MV-4-11 (cell line): ENCODE data around the gene GMEB2.
A peak's percentile ranks its signal among the peaks of the same experiment; 100 is the strongest.
"Not testable (repeated sequence)": the region's sequence is repeated elsewhere in the genome, so short reads cannot be mapped to it uniquely, and the experiment has no call there.

Experiments used
- DNase-seq: peaks from one replicate; lab custom pipeline; 2025; lab: John Stamatoyannopoulos, UW

The GMEB2 gene

DNA sequence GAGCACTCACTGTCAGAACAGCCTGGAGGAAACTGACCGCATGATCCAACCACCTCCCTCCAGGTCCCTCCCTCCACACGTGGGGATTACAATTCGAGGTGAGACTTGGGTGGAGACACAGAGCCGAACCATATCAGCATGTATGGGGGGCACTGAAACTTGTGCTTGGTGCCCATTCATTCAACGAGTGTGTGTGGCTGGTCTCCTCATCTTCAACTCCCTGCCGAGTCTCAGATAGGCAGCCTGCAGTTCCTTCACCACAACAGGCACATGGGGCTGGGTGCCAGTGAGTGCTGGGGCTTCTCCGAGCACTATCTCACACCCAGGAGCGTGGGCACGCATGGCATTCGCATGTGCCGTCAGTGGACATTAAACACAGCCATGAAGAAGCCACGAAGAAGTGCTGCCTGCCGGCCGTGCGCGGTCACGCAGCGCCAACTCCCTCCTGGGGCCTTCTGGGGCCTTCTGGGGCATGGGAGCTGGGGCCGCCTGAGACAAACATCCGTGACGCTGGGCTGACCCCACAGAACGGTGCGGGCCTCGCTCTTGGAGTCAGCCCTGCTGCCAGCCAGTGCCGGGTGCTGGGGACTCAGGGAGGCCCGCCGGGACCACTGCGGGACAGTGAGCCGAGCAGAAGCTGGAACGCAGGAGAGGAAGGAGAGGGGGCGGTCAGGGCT is 30.5 kb upstream of the GMEB2 start:
- DNase-seq, result peak; percentile 8

DNA sequence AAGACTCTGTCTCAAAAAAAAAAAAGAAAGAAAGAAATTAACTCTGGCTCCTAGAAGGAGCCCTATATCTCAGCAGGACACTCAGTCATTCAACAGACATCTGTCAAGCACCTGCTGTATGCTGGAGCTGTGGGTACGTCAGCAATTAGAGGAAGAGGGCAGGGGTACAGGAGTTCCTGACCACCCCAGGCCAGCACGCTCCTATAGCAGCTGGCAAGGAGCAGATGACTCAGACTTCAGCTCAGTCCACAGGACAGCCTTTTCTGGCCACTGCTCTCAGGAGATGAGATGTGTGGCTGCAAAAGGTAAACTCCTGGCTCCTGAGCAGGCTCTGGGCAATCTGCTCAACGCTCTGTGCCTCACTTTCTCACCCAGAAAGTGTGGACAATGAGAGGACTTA is 29.6 kb upstream of the GMEB2 start:
- DNase-seq, result no peak

DNA sequence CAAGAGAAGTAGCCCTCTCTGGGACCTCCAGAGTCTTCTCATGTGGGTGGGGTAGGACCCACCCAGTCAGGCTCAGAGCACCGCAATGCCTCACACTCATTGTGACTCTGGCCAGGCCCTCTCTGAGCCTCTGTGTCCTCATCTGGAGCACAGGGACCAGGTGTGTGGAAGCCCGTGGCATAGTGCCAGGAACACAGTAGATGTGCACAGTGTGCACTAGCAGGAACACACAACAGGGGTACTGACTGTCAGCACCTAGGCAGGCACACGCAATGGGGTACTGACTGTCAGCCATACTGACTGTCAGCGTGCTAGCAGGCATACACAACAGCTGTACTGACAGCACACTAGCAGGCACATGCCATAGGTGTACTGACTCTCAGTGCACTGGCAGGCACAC is 28.3 kb upstream of the GMEB2 start:
- no peak for DNase-seq

DNA sequence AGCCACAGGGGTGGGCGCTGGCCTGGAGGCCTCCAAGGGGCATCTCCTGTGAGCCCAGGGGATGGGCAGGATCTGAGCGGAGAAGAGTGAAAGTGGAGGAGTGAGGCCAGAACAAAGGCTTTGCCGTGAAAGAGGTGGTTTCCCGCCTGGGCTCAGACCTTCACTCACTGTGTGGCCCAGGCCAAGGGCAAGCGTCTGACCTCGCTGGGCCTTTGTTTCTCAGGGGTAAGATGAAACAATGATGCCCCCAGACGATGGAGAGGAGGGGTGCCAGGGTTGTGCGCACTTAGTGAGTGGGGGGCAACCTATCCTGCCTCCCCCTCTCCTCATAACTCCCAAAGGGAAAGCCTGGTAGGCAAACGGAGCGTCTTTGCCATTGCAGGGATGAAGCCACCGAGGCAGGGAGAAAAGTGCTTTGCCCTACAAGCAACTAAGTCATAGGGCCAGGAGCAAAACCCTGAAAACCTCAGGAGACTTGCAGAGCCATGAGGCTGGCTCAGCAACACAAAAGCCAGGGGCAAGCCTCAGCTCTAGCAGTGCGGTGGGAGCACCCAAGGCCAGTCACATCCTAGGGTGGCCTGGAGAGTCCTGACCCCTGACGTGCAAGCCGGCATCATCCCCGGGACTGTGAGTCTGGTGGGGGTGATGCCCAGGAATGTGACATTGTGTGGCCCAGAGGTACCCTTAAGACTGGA is 27.2 kb upstream of the GMEB2 start:
- DNase-seq, result no peak

DNA sequence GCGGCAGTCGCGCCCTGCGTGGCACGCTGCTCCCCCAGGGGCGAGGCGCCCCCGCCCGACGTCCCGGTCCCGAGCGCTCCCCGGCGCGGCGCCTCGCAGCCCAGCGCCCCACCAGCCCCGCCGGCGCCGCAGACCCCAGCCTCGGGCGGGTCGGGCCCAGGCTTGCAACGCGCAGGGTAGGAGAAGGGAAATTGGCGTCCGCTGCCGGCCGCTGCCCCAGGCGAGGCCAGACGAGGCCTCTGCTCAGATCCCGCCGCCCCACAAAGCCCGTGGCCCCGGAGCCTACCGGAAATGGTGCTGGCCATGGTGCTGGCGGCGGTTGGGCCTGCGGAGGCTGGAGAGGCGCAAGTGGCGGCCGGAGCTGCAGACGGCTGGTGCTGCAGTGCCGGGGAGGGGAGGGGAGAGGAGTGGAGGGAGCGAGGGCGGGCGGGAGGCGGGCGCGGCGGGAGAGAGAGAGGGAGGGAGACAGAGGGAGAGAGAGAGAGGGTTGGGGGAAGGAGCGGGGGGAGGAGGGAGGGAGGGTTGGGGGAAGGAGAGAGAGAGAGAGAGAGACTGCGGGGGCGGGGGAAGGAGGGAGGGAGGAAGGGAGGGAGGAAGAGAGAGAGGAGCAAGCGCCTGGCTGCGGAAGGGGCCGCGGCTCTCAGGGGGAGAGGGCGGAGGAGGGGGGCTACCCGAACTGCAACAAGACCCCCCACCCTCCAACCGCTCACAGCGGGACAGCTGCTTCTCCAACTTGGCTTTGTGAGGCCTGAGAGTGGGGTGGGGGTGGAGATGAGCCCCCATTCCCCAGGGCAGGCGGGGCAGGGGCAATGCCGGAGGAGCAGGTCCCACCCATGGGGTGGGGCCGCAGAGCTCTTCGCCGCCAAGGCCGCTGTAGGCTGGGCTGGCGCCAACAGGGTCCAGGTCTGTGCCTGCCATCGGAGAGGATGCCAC is 26.4 kb upstream of the GMEB2 start, which contains the start of gene STMN3:
Gene STMN3 (minus strand): TSS at position 384 of the 933 bp plus-strand sequence. CDS start 79 bp downstream, at position 305.
- peak; percentile 82 for DNase-seq

DNA sequence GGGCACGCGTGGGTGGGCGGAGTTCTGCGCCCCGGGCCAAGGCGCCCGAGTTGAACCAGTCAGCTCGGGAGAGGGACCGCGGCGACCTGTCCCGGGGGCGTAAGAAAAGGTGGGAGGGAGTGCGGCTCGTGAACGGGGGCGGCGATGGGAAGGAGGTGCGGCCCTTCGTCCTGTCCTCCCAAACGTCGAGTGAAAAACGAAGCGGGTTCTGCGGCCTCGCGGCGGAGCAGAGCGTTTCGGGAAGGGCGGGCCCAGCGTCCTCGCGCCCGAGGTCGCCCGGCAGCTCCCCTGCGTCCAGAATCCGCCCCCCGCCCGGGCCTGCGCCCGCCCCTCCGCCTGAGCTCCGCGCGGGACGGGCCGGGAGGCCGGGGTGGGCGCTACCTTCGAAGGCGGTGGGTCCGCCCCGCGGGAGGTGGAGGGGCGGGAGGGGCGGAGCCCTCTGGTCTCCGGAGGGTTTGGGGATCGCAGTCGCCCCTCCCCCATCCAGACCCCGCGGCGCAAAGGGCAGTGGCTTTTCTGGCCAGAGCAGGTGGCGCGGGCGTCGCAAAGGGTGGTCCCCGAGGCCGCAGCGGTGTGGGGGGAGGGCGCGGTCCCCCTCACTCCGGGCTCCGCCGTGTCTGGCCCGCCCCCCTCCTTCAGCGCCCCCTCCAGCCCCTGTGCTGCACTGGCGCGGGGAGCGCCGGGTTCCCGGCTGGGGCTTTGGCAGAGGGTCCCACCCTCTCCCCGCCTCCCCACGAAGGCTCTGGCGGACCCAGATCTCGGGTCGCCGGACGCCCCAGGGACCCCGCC is 25.5 kb upstream of the GMEB2 start:
- DNase-seq, result no peak

DNA sequence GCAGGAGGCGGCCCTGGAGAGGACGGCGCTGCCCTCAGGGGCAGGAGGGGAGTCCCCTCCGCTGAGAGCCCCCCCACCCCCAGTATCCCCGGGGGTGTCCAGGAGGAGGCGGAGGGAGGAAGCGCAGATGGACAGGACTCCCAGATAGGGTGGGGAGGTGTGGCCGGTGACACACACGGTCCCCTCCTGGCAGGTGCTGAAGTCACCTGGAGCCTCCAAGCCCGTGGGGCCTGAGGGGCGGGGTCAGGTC is 25.0 kb upstream of the GMEB2 start:
- DNase-seq, result no peak

DNA sequence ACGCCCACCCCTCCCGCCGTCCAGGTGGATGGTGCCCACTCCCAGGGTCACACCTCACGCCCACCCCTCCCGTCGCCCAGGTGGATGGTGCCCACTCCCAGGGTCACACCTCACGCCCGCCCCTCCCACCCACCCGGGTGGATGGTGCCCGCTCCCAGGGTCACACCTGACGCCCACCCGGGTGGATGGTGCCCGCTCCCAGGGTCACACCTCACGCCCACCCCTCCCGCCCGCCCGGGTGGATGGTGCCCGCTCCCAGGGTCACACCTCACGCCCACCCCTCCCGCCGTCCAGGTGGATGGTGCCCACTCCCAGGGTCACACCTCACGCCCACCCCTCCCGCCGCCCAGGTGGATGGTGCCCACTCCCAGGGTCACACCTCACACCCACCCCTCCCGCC is 23.6 kb upstream of the GMEB2 start:
- not testable (repeated sequence) for DNase-seq

DNA sequence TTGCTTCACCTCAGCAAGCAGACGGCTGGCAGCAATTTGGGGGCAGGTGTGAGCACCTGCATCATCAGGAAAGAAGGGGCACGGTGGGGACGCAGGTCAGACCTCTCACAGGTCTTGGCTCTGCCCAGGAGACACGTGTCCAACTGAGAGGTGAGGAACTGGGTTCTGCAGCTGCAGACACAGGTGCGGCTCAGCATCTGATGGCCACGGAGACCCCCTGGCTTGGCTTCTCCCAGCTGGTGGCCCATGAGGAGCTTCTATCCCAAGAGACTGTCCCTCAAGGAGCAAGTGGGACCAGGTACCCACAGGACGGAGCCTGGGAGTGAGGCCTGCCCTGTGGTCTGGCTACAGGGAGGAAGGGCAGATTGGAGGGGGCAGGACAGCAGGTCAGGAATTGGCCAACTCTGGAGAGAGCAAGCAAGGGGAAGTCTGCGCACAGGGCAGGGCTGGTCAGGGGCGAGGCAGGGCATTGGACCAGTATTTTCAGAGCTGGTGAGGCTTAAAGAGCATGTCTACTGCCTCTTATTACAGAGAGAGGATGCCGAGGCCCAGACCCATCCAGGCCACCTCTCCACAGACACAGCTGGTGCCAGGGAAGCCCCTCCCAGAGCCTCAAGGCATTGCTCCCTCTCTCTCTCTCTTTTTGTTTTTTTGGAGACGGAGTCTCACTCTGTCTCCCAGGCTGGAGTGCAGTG is 22.1 kb upstream of the GMEB2 start:
- no peak for DNase-seq

DNA sequence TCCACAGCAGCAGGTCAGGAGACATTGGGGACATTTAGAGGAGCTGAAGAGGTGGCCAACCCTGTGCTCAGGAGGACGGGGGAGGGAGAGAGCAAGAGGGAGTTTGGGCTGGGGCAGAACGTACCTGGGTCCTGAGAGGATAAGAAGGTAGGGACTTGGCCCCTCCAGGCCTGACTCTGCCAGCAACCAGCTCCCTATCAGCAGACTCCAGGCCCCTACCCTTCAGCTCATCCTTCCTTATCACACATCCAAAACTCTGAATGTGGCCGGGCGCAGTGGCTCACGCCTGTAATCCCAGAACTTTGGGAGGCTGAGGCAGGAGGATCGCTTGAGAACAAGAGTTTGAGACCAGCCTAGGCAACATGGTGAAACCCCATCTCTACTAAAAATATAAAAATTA is 21.3 kb upstream of the GMEB2 start:
- no peak for DNase-seq

DNA sequence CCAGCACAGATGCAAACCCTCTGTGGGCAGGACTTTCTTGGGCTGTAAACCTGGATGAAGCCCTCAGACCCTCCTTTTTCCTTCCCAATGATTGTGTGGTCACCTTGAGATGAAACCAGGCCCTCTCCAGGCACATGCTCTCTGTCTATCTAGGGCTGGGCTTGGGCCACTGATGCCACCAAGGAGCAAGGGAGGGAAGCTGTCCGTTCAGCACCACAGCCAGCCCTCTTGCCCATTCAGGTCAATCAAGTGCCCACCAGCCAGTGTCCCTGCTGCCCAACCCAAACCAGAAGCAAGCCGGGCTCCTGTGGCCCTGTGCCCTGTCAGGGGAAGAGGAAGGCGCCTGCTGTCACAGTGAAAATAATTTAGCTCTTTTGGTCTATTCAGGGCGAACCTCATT is 18.3 kb upstream of the GMEB2 start:
- DNase-seq, result no peak

DNA sequence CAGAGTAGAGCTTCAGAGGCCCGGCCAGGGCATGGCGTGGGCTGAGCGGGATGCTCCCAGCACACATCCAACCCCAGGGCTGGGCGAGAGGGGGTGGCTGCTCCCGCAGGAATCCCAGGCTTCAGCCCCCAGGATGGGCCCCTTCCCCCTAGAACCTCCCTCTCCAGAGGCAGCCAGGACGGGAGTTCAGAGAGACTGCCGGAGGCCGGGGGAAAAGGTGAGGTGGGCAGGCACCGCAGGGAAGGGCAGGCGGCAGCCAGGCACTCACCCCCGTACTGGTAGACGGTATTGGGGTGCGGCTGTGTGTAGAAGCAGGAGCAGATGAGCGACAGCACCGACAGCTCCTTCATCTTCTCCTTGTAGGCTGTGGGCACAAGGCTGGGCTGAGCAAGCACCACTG is 17.0 kb upstream of the GMEB2 start:
- no peak for DNase-seq

DNA sequence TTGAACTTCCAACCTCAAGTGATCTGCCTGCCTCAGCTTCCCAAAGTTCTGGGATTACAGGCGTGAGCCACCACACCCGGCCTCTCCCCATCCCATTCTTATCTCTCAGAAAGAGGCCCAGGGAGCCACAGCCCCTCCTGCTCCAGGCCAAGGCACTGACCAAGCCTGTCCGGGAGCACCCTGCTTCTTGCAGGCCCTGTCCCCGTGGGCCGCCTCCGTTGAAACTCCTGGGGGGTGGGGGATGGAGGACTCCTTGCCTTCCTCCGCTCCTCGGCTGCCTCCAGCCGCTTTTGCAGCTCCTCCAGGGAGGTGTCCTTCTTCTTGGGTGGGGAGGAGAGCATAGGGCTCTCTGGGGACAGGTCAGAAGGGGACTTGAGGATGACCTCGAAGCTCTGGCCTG is 16.6 kb upstream of the GMEB2 start:
- DNase-seq, result no peak

DNA sequence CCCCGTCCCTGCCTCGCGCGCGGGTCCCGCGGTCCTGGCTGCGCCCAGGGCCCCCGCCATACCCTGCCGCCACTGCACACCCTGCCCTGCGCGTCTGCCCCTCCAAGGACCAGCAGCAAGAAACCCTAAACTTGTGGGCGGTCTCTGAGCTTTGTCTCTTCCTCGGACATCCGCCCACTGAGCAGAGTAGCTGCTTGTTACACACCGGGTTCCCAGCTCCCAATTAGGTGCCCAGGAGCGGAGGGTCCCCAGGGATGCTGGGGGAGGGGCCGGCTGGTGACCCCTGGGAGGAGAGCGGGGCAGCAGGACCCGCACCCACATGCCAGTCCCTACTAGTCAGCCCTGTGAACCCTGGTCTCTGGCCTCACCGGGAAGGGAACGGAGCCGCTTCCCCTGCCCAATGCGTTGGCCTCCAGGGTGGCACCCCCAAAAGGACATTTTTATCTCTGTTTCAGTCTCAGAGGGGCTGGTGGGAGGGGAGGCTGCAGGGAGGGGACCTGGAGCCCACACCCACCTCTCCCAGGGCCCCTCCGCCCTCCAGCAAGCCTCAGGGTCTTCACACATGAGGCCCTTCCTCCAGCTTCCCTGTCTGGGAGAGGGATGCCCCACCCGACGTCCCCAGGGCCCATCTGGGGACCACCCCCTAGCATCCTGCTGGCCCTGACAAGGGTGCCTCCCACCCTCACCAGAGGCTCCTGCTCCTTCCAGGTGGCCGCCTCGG is 15.8 kb upstream of the GMEB2 start:
- no peak for DNase-seq

DNA sequence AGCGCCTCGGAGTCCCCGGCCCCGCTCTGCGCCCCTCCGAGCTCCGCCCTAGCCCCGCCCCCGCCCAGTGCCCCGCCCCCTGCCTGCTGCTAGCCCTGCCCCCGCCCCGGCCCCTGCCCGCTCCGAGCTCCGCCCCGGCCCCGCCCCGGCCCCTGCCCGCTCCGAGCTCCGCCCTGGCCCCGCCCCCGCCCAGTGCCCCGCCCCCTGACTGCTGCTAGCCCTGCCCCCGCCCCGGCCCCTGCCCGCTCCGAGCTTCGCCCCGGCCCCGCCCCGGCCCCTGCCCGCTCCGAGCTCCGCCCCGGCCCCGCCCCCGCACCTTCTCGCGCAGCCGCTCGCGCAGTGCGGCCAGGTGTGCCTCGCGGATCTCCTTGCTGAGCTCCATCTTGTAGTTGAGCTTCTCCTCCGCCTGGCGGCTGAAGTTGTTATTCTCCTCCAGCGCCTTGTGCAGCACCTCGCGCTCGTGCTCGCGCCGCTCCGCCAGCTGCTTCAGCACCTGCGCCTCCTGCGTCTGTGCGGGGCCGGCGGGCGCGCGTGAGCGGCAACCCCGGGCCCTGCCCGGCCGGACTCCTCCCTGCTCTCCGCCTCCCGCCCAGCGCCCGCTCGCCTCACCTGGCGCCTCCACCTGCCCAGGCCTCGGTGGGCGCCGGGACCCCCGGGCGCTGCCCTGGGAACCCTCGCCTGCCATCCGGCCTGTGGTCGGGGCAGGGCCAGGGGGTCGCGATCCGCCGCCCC is 15.1 kb upstream of the GMEB2 start:
- peak; percentile 59 for DNase-seq

DNA sequence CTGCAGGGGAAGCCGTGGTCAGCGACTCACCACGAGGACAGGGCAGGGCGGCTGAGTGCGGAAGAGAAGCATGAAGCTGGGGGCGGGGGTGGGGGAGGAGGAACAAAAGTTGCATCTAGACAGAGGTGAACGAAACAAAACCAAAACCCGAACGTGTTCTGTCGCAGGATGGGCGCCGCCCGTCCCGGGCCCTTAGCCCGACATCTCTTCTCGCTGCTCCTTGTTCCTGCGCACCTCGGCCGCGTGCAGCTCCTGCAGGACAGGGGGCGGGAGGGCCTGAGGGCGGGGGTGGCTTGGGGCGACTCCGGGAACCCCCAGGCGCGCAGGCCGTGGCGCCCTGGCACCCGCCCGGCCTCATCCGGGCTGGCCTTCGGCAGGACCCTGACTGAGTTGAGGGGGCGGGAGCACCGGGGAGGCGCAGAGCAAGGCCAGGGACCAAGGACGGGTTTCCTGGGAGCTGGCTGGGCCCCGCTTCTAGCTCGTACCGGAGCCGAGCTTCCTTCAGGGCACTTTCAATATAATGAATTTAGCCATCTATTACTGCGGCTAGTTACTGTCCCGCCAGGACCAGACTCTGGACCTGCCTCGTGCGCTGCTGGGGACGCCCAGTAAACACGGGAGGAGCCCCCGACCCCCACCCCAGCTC is 14.4 kb upstream of the GMEB2 start:
- no peak for DNase-seq

DNA sequence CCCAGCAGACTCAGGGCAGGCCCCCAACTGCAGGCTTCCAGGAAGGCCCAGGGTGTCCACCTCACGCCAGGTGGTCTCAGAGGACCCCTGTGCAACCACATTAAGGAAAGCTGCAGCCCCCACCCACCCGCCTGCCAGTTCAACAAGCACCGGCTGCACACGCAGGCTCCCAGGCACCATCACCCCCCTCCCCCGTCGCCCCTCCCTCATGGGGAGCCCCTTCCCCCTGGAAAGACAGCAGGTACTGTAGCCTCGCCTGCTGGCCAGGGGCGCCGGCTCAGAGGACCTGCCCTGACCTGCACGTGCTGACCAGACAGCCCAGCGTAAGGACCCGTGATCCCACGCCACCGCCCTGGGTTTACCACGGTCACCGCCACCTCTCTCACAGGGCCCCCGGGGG is 13.8 kb upstream of the GMEB2 start:
- not testable (repeated sequence) for DNase-seq

DNA sequence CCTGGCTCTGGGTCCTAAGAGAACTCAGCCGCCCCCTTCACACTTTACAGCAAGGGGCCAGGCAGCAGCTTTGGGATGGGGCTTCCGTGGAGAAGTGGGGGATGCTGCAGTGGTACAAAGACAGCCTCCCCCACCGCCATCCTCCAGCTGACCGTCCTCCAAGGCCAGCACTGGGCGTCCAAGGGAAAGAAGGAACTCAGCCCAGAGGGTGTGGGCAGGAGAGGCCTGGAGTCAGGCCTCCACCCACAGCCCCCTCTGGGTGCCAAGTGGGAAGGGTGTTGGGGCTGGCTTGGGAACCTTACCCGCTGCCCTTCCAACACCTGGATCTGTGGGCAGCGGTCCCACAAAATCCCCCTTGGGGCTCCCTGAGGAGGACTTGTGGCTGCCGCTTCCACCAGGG is 13.2 kb upstream of the GMEB2 start:
- no peak for DNase-seq

DNA sequence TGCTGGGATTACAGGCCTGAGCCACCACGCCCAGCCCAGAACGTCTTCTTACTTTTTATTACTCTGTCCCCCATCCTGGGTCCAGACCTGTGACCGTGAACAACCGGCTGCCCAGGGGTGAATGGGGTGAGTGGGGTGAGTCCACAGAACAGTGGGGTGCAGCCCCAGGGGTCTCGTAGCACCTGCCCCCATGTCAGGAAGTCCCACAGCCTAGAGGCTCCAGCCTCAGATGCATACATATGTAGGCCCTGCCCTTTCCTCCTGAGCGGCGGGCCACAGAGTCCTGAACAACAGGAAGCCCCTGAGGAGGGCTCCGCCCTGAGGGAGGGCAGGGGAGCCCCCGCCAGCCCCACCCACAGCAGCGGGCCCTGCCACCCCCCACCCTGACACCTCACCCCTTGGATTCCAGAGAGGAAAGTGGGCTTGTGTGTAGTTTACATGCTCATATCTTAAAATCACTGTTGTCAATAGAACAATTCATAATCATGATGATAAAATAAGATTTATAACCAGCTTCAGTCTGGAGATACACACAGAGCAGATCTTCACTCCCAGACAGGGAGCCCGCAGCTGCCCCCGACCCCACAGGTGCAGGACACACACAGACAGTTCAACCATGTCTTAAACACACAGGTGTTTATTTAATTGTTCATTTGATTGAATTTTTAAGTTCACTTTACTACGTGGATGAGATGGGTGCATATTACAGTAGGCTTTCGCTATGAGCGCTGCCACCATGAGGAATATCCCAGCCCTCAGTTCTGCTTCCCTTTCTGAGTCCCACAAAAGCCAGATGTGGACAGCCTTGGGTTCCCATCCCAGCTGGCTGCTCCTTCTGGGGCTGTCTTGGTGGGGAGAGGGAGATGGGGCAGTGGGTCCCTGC is 12.4 kb upstream of the GMEB2 start:
- DNase-seq, result peak; percentile 16
